ENCODE results near the gene MED25. TPM values are rescaled to one million over a fixed set of nuclear protein-coding genes. Genes with fewer than 3 reads are reported as not detected.
A peak's percentile ranks its signal among the peaks of the same experiment; 100 is the strongest.
"Not testable (repeated sequence)": the region's sequence is repeated elsewhere in the genome, so short reads cannot be mapped to it uniquely, and the experiment has no call there.

MED25 gene
- total RNA-seq, 1 donor from 2014 or later: 40.1 TPM

DNA sequence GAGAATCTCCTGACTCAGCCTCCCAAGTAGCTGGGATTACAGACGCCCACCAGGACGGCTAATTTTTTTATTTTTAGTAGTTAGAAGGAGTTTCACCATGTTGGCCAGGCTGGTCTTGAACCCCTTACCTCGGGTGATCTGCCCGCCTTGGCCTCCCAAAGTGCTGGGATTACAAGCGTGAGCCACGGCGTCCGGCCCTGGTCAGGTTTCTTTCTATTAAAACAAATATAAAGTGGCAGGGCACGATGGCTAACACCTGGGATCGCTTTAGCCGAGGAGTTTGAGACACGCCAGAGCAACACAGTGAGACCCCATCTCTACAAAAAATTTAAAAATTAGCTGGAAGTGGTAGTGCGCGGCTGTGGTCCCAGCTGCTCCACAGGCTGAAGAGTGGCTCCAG, 1.5 kb upstream of the MED25 start:
- H3K36me3 Mint-ChIP-seq (ENCODE audit: low read depth): no peaks in the 10 kb centered on the region
- H3K4me3 Mint-ChIP-seq (ENCODE audit: unreplicated experiment): no peak overlapping the region
- H3K27me3 Mint-ChIP-seq (ENCODE audit: low read depth): no peaks in the 10 kb centered on the region
- H3K4me1 Mint-ChIP-seq (ENCODE audit: low read depth): peaks cover 41% of the 10 kb centered on the region
- H3K9me3 Mint-ChIP-seq (ENCODE audit: low read depth): no peaks in the 10 kb centered on the region
- DNase-seq (ENCODE audit: low spot score): no peak
- no peak overlapping the region for H3K27ac Mint-ChIP-seq (ENCODE audit: unreplicated experiment)
- TF ChIP-seq, protein P1, sequence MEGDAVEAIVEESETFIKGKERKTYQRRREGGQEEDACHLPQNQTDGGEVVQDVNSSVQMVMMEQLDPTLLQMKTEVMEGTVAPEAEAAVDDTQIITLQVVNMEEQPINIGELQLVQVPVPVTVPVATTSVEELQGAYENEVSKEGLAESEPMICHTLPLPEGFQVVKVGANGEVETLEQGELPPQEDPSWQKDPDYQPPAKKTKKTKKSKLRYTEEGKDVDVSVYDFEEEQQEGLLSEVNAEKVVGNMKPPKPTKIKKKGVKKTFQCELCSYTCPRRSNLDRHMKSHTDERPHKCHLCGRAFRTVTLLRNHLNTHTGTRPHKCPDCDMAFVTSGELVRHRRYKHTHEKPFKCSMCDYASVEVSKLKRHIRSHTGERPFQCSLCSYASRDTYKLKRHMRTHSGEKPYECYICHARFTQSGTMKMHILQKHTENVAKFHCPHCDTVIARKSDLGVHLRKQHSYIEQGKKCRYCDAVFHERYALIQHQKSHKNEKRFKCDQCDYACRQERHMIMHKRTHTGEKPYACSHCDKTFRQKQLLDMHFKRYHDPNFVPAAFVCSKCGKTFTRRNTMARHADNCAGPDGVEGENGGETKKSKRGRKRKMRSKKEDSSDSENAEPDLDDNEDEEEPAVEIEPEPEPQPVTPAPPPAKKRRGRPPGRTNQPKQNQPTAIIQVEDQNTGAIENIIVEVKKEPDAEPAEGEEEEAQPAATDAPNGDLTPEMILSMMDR (IDR thresholded peaks at IDR 0.05): no peak

DNA sequence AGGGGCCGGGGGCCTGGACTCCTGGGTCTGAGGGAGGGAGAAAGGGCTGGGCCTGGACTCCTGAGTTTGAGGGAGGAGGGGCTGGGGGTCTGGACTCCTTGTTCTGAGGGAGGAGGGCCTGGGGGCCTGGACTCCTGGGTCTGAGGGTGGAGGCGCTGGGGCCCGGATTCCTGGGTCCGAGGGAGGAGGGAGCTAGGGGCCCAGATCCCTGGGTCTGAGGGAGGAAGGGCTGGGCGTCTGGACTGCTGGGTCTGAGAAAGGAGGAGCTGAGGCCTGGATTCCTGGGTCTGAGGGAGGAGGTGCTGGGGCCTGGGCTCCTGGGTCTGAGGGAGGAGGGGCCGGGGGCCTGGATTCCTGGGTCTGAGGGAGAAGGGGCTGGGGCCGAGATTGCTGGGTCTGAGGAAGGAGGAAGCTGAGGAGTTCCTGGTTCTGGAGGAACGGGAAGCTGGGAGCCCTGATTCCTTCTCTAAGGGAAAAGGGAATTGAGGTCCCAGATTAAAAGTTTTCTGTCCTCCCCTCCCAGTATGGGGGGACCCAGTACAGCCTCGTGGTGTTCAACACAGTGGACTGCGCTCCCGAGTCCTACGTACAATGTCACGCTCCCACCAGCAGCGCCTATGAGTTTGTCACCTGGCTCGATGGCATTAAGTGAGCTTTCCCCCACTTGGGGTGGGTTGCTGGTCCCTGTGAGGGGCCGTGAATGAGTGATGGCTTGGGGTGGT, 721 bp downstream of the MED25 start:
- Mint-ChIP-seq H3K36me3 (ENCODE audit: low read depth) (peaks cover 4% of the 10 kb centered on the region), H3K4me1 (ENCODE audit: low read depth) (peaks cover 30% of the 10 kb centered on the region), H3K27ac (ENCODE audit: unreplicated experiment) (peak overlapping the region; percentile 91), H3K4me3 (ENCODE audit: unreplicated experiment) (peak overlapping the region; percentile 97), H3K9me3 (ENCODE audit: low read depth) (no peaks in the 10 kb centered on the region), H3K27me3 (ENCODE audit: low read depth) (no peaks in the 10 kb centered on the region)
- DNase-seq (ENCODE audit: low spot score): no peak
- TF ChIP-seq, protein P1 (IDR thresholded peaks at IDR 0.05): no peak

DNA sequence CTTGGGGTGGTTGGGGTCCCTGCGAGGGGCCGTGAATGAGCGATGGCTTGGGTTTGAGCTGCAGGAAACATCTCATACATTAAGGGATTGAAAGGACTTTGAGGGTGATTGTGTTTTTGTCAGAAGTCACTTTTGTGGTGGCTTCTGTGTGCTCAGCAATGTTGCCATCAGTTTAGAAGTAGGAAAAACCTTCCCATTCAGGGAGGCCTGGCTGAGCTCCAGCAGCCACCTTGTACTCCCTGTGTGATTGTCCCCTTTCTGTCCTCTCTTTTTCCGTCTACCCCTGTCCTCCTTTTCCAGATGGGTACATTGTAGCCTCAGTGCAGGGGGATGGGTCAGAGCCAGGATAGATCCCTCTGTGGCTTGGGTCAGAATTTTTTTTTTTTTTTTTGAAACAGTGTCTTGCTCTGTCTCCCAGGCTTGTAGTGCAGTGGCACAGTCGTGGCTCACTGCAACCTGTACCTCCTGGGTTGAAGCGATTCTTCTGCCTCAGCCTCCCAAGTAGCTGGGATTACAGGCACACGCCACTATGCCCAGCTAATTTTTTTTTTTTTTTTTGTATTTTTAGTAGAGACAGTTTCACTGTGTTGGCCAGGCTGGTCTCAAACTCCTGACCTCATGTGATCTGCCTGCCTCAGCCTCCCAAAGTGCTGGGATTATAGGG, 1.5 kb downstream of the MED25 start:
- peak overlapping the region; percentile 74 for H3K27ac Mint-ChIP-seq (ENCODE audit: unreplicated experiment)
- not testable (repeated sequence) for H3K9me3 Mint-ChIP-seq (ENCODE audit: low read depth); DNase-seq (ENCODE audit: low spot score); H3K27me3 Mint-ChIP-seq (ENCODE audit: low read depth); H3K36me3 Mint-ChIP-seq (ENCODE audit: low read depth)
- peak overlapping the region; percentile 97 for H3K4me3 Mint-ChIP-seq (ENCODE audit: unreplicated experiment)
- peaks cover 22% of the 10 kb centered on the region for H3K4me1 Mint-ChIP-seq (ENCODE audit: low read depth)

DNA sequence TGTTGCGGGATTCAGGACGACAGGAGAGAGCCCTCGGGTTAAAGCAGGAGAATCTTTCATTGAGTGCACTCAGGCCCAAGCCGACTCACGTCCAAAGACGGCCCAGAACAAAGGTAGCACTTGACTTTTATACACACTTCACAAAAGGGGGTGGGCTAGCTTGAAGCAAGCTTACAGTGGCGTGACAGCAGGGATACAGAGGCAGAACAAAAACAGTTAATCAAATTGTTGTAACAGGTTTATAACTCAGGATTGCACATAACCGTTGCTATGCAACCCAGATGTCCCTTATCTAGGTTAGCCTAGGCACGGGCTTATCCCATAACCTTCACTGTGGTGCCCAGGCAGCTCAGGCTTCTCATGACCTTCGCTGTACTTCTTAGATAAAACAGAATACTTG, 2.0 kb downstream of the MED25 start:
- TF ChIP-seq, protein P1 (IDR thresholded peaks at IDR 0.05): no peak
- H3K36me3 Mint-ChIP-seq (ENCODE audit: low read depth): peaks cover 4% of the 10 kb centered on the region
- H3K27ac Mint-ChIP-seq (ENCODE audit: unreplicated experiment): no peak overlapping the region
- H3K4me3 Mint-ChIP-seq (ENCODE audit: unreplicated experiment): no peak overlapping the region
- H3K27me3 Mint-ChIP-seq (ENCODE audit: low read depth): no peaks in the 10 kb centered on the region
- no peak for DNase-seq (ENCODE audit: low spot score)
- peaks cover 21% of the 10 kb centered on the region for H3K4me1 Mint-ChIP-seq (ENCODE audit: low read depth)
- H3K9me3 Mint-ChIP-seq (ENCODE audit: low read depth): no peaks in the 10 kb centered on the region

DNA sequence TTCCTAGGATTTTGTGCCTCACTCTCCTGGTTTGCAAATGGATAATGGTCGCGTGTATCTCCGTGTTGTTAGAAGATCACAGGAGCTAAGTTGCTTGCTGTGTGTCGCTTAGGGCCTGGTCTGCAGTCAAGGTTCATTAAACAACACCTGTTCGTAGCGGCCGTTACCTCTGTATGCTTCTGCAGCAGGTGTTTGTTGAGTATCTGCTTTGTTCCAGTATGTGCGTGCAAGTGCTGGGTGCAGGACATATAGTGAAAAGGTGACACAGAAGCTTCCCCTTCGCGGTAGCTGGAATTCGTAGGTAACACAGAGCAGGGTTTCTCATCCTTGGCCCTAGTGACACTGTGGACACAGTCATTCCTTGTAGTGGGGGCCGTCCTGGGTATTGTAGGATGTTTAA, 5.4 kb downstream of the MED25 start:
- H3K9me3 Mint-ChIP-seq (ENCODE audit: low read depth): no peaks in the 10 kb centered on the region
- H3K36me3 Mint-ChIP-seq (ENCODE audit: low read depth): peaks cover 10% of the 10 kb centered on the region
- peaks cover 18% of the 10 kb centered on the region for H3K4me1 Mint-ChIP-seq (ENCODE audit: low read depth)
- no peak overlapping the region for H3K27ac Mint-ChIP-seq (ENCODE audit: unreplicated experiment)
- TF ChIP-seq, protein P1 (IDR thresholded peaks at IDR 0.05): no peak
- no peak overlapping the region for H3K4me3 Mint-ChIP-seq (ENCODE audit: unreplicated experiment)
- DNase-seq (ENCODE audit: low spot score): no peak
- H3K27me3 Mint-ChIP-seq (ENCODE audit: low read depth): no peaks in the 10 kb centered on the region
